Thyroid gland (tissue), 4 donors: ENCODE data around the gene FAM124B. TPM values are rescaled to one million over a fixed set of nuclear protein-coding genes. Genes with fewer than 3 reads are reported as not detected.

Source experiments
- DNase-seq, 2 donors: peaks; one replicate each; pipeline ENCODE4 v3.0.0-alpha.2; 2019
- H3K27ac ChIP-seq, 3 donors: fragments of 200-600 bp; sonication (generic); 1 replicate in 2 of 3; 2 replicates in 1 of 3; pipeline ENCODE4 v1.5.1; 2016 to 2019; ENCODE audit warnings: mild to moderate bottlenecking in 1 of 3, moderate library complexity in 1 of 3
- H3K27me3 ChIP-seq: fragments of 200-600 bp; sonication (generic); one replicate; pipeline ENCODE4 v1.5.1; 2019
- H3K36me3 ChIP-seq, 2 donors: fragments of 200-600 bp; sonication (generic); one replicate each; pipeline ENCODE4 v1.5.1; 2016 to 2019
- H3K4me1 ChIP-seq, 2 donors: fragments of 200-600 bp; sonication (generic); one replicate each; pipeline ENCODE4 v1.5.1; 2017 to 2019
- H3K4me3 ChIP-seq, 3 donors: fragments of 200-600 bp; sonication (generic); replicated peaks in 1 of 3; 1 replicate in 2 of 3; 2 replicates in 1 of 3; pipeline ENCODE4 v1.5.1; 2016; ENCODE audit warnings: mild to moderate bottlenecking in 1 of 3
- H3K9me3 ChIP-seq: fragments of 200-600 bp; sonication (generic); one replicate; pipeline ENCODE4 v1.5.1; 2017
- CTCF ChIP-seq, 6 experiments: fragments of 200-600 bp in 3 of 6; fragments of 450-650 bp in 3 of 6; sonication (generic) in 3 of 6; IDR thresholded peaks; one replicate each; pipeline ENCODE4 v1.5.1; 2016 to 2019; ENCODE audit warnings: antibody characterized with exemption in 6 of 6, mild to moderate bottlenecking in 2 of 6, inconsistent platforms in 1 of 6, moderate library complexity in 1 of 6
- POLR2A ChIP-seq, 2 donors: fragments of 450-650 bp; IDR thresholded peaks; one replicate each; pipeline ENCODE4 v1.6.1; 2017; ENCODE audit warnings: antibody characterized with exemption in 2 of 2, mild to moderate bottlenecking in 2 of 2, moderate library complexity in 1 of 2
- WGBS, 2 donors: methylation state at CpG; one replicate each; pipeline ENCODE4 v1.1.5; 2017; 5-methylcytosine and 5-hydroxymethylcytosine counted together
- intact Hi-C: fragments of 100-400 bp; cut with DNase I; formaldehyde crosslinking; loops from one replicate; pipeline ENCODE4 v1.15.1; 2023
- total RNA-seq, 4 donors: library from RNA; depleted of rRNA; stranded (reverse); fragments of >200 nt; gene quantifications; one replicate each; pipeline ENCODE4 v1.2.3, GENCODE V29; 2016

The FAM124B gene
- total RNA-seq, 4 donors from 2014 or later: 0.88 to 2.7 (median 1.3) TPM

DNA sequence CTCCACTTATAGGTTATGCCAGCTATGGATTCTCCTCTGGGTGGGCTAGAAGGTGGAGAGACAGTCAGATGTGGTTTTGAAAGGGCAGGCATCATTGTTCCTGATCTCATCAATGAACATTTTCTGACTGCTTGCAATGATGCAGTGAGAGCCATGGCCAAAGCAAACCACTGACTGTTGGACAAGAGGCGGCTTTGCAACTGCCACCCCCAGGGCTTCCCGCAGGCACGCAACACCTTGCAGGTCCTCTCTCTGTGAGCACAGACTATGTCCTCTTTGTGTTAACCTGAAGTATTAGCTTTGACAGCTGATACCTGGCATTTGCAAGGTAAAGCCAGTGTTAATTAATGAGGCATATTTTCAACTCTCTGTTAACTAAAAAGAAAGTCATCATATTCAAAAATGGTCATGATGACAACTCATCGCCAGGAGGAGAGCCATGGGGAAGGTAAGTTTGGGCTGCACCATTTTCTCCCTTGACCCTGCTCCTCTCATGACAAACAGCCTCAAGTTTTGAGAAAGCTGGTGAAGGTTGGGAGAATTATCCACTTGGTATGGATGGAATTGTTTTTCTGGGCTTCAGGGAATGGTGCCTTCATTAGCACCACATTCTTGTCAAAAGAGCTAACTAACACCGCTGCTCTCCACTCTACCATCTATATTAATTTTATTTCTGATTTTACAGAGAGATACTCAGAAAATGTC is 14.9 kb upstream of the FAM124B start:
- Histone ChIP-seq H3K4me1 (no peaks in the 10 kb centered on the region), H3K36me3 (no peaks in the 10 kb centered on the region), H3K4me3 (no peak overlapping the region), H3K9me3 (no peaks in the 10 kb centered on the region), H3K27me3 (no peaks in the 10 kb centered on the region), H3K27ac (no peak overlapping the region)
- intact Hi-C loops: no loop called here
- TF ChIP-seq POLR2A (IDR thresholded peaks at IDR 0.05) (no peak), CTCF (IDR thresholded peaks at IDR 0.05) (no peak)
- WGBS, 2 donors: 78 to 86% methylated on average over 5 of the region's 5 CpGs
- no peak for DNase-seq

DNA sequence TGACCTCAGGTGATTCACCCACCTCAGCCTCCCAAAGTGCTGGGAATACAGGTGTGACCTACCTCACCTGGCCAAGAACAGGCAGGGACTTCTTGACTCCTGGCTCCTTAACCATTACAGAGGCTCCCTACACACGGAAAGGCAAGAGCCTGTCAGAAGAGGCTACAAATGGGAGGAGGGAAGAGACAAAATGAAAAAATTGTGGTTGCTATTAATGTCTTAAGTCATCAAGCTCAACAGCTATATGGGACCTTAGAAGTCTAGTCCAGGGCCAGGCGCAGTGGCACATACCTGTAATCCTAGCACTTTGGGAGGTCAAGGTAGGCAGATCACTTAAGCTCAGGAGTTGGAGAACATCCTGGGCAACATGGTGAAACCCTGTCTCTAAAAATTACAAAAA is 11.5 kb upstream of the FAM124B start:
- intact Hi-C loops: no loop called here
- H3K4me3 ChIP-seq: no peak overlapping the region
- no peaks in the 10 kb centered on the region for H3K27me3 ChIP-seq
- no peak for DNase-seq
- WGBS, 2 donors: 58 to 90% methylated on average over 2 of the region's 2 CpGs
- no peaks in the 10 kb centered on the region for H3K4me1 ChIP-seq
- H3K27ac ChIP-seq: no peak overlapping the region
- TF ChIP-seq POLR2A (IDR thresholded peaks at IDR 0.05) (no peak), CTCF (IDR thresholded peaks at IDR 0.05) (no peak)
- H3K36me3 ChIP-seq: no peaks in the 10 kb centered on the region
- H3K9me3 ChIP-seq: no peaks in the 10 kb centered on the region

DNA sequence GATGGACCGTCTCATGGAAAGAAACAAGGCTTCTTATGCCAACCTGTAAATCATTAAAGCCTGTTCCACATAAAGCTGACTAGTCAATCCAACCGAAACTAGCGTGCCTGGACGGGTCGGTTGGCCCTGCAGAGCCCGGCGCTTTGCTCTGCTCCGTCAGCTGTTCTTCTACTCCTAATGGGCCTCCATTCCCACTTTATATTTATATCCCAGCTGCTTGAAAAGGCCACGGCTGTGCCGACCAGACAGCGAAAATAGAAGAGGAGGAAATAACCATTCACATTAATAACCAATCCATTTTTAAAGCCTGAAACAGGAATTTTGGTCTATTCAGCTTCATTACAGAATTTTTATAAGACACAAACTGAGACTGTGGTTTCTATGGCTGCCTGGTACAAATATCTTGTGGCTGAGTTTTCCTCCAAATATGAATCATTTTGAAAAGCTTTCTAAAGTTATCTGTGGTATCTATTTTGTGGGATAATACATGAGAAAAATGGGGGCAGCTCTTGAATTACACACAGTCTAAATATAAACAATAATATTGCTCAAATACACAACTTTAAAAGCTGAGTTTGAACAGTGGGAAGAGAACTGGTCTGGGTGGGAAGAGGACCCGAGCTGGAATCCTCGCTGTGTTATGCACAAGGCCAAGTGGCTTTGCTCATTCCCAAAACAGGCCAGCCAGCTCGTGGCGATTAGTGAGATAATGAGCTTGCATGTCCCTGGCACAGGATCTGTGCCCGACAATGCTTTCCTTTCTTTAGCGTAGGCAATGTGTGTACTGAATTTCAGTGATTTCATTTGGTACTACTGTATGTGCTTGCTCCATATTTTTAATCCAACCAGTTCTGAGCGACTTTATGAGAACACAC is 10.5 kb upstream of the FAM124B start:
- Histone ChIP-seq H3K27ac (no peak overlapping the region), H3K4me3 (no peak overlapping the region), H3K4me1 (no peaks in the 10 kb centered on the region), H3K27me3 (no peaks in the 10 kb centered on the region), H3K36me3 (no peaks in the 10 kb centered on the region), H3K9me3 (no peaks in the 10 kb centered on the region)
- DNase-seq: no peak
- intact Hi-C loops: no loop called here
- no peak for TF ChIP-seq CTCF (IDR thresholded peaks at IDR 0.05)
- TF ChIP-seq POLR2A (IDR thresholded peaks at IDR 0.05): no peak
- 82 to 87% methylated on average over 18 of the region's 18 CpGs for WGBS, 2 donors

GRCh38 chr2:224410946-224411561 is 9.1 kb upstream of the FAM124B start:
- intact Hi-C loops: no loop called here
- H3K4me3 ChIP-seq: no peak overlapping the region
- TF ChIP-seq CTCF (IDR thresholded peaks at IDR 0.05) (no peak), POLR2A (IDR thresholded peaks at IDR 0.05) (no peak)
- WGBS, 2 donors: 84 to 94% methylated on average over 3 of the region's 3 CpGs
- no peaks in the 10 kb centered on the region for H3K27me3 ChIP-seq
- H3K36me3 ChIP-seq: no peaks in the 10 kb centered on the region
- no peak overlapping the region for H3K27ac ChIP-seq
- no peaks in the 10 kb centered on the region for H3K9me3 ChIP-seq
- no peaks in the 10 kb centered on the region for H3K4me1 ChIP-seq
- no peak for DNase-seq
